Activated CD8-positive, alpha-beta T cell treated with anti-CD3 and anti-CD28 coated beads, Interleukin-2, amount 10 ng/mL, durations not matched to agents 7 days and 5 days (primary cell): ENCODE measurements around the gene MRPL54. TPM values are rescaled to one million over a fixed set of nuclear protein-coding genes. Genes with fewer than 3 reads are reported as not detected.

Experiments
- ATAC-seq: fragments of 150-1000 bp; cut with Tn5 transposase; one replicate; pipeline ENCODE4 v1.10.0; 2021; ENCODE audit warnings: moderate library complexity
- CTCF ChIA-PET: fragments of 350-600 bp; sonication (Branson Sonifier 250); formaldehyde crosslinking; loops from one replicate; lab custom pipeline; 2021; ENCODE audit warnings: antibody characterized with exemption; lab: Charles Lee
- POLR2A ChIA-PET: fragments of 350-600 bp; sonication (Branson Sonifier 250); formaldehyde crosslinking; loops from one replicate; lab custom pipeline; 2021; ENCODE audit warnings: antibody characterized with exemption; lab: Charles Lee
- DNase-seq: peaks from one replicate; pipeline ENCODE4 v3.0.0-alpha.2; 2020
- H3K27ac Mint-ChIP-seq: one replicate; pipeline ENCODE4 v1.8.0; 2021; ENCODE audit warnings: mild to moderate bottlenecking, mixed read lengths
- H3K27me3 Mint-ChIP-seq: one replicate; pipeline ENCODE4 v1.8.0; 2021; ENCODE audit warnings: low read depth, mixed read lengths
- H3K36me3 Mint-ChIP-seq: one replicate; pipeline ENCODE4 v1.8.0; 2021; ENCODE audit warnings: low read depth, mixed read lengths
- H3K4me1 Mint-ChIP-seq: one replicate; pipeline ENCODE4 v1.8.0; 2021; ENCODE audit warnings: low read depth, mixed read lengths
- H3K4me3 Mint-ChIP-seq: one replicate; pipeline ENCODE4 v1.8.0; 2021; ENCODE audit warnings: mild to moderate bottlenecking, mixed read lengths
- H3K9me3 Mint-ChIP-seq: one replicate; pipeline ENCODE4 v1.8.0; 2022; ENCODE audit warnings: mixed read lengths; ENCODE audit not compliant: insufficient read depth
- total RNA-seq, 2 experiments: library from RNA; stranded (reverse); gene quantifications; one replicate each; pipeline ENCODE4 v1.2.3, GENCODE V29; 2021

MRPL54 gene
- total RNA-seq, 2 experiments from 2014 or later = 66.9 to 71.4 TPM

- Mint-ChIP-seq H3K27ac (no peak overlapping the region), H3K27me3 (peaks cover 19% of the 10 kb centered on the region), H3K9me3 (no peaks in the 10 kb centered on the region), H3K4me1 (peaks cover 16% of the 10 kb centered on the region), H3K36me3 (no peaks in the 10 kb centered on the region), H3K4me3 (no peak overlapping the region)
- ChIA-PET POLR2A (no interaction called here), CTCF (no interaction called here)
- no peak for DNase-seq
- ATAC-seq = no peak
Measured at GRCh38 chr19:3725640-3726310, 36.7 kb upstream of the MRPL54 start.

- CTCF ChIA-PET = interaction anchor here (1.0 kb wide), 1 partner anchor 10 kb away, joined by 3 read pairs; no protein-coding TSS in a partner anchor
- DNase-seq (no peak), ATAC-seq (no peak)
- H3K36me3 Mint-ChIP-seq = no peaks in the 10 kb centered on the region
- H3K4me3 Mint-ChIP-seq = no peak overlapping the region
- no peaks in the 10 kb centered on the region for H3K4me1 Mint-ChIP-seq
- H3K27me3 Mint-ChIP-seq = no peaks in the 10 kb centered on the region
- no peak overlapping the region for H3K27ac Mint-ChIP-seq
- POLR2A ChIA-PET = no interaction called here
- no peaks in the 10 kb centered on the region for H3K9me3 Mint-ChIP-seq
Measured at GRCh38 chr19:3730457-3730958, 32.0 kb upstream of the MRPL54 start.

DNA sequence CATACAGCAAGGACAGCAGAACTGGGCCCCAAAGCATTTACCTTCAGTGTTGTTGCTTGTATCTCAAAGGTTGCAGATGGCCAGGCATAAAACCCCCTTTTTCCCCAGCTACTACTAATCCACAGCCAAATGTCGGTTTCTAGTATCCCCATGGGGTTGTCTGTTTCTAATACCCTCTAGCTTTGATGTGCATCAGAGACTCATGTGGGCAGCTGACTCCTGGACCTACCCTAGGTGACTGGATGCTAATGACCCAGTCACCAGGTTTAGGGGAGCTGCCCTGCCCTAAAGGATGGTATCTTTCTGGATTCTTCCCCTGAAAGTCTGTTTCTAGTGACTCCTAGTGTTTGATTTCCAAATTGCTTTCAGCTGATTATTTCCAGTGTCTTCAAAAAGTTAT is 30.4 kb upstream of the MRPL54 start:
- ChIA-PET CTCF (no interaction called here), POLR2A (no interaction called here)
- Mint-ChIP-seq H3K4me1 (no peaks in the 10 kb centered on the region), H3K9me3 (no peaks in the 10 kb centered on the region), H3K27me3 (peaks cover under 1% of the 10 kb centered on the region), H3K36me3 (no peaks in the 10 kb centered on the region), H3K4me3 (no peak overlapping the region), H3K27ac (no peak overlapping the region)
- ATAC-seq (no peak), DNase-seq (no peak)

GRCh38 chr19:3733549-3734309 is 28.8 kb upstream of the MRPL54 start:
- H3K9me3 Mint-ChIP-seq = no peaks in the 10 kb centered on the region
- H3K27ac Mint-ChIP-seq = no peak overlapping the region
- peaks cover 6% of the 10 kb centered on the region for H3K4me1 Mint-ChIP-seq
- H3K27me3 Mint-ChIP-seq = peaks cover 3% of the 10 kb centered on the region
- ATAC-seq = no peak
- CTCF ChIA-PET = interaction anchor here (1.2 kb wide), 1 partner anchor 22 kb away, joined by 4 read pairs; no protein-coding TSS in a partner anchor
- DNase-seq = no peak
- H3K36me3 Mint-ChIP-seq = no peaks in the 10 kb centered on the region
- no peak overlapping the region for H3K4me3 Mint-ChIP-seq
- POLR2A ChIA-PET = no interaction called here

- Mint-ChIP-seq H3K9me3 (no peaks in the 10 kb centered on the region), H3K27ac (no peak overlapping the region), H3K36me3 (no peaks in the 10 kb centered on the region), H3K4me1 (peaks cover 11% of the 10 kb centered on the region), H3K4me3 (no peak overlapping the region), H3K27me3 (peaks cover 3% of the 10 kb centered on the region)
- POLR2A ChIA-PET = no interaction called here
- CTCF ChIA-PET = interaction anchor here (1.2 kb wide), 1 partner anchor 22 kb away, joined by 4 read pairs; no protein-coding TSS in a partner anchor
- no peak for ATAC-seq
- DNase-seq = no peak
Measured at GRCh38 chr19:3734310-3734600, 28.2 kb upstream of the MRPL54 start.

GRCh38 chr19:3736106-3736724 is 26.3 kb upstream of the MRPL54 start:
- Mint-ChIP-seq H3K4me3 (no peak overlapping the region), H3K27me3 (peaks cover 3% of the 10 kb centered on the region), H3K36me3 (no peaks in the 10 kb centered on the region), H3K9me3 (no peaks in the 10 kb centered on the region), H3K27ac (no peak overlapping the region), H3K4me1 (peaks cover 18% of the 10 kb centered on the region)
- no peak for DNase-seq
- POLR2A ChIA-PET = no interaction called here
- no peak for ATAC-seq
- CTCF ChIA-PET = no interaction called here

DNA sequence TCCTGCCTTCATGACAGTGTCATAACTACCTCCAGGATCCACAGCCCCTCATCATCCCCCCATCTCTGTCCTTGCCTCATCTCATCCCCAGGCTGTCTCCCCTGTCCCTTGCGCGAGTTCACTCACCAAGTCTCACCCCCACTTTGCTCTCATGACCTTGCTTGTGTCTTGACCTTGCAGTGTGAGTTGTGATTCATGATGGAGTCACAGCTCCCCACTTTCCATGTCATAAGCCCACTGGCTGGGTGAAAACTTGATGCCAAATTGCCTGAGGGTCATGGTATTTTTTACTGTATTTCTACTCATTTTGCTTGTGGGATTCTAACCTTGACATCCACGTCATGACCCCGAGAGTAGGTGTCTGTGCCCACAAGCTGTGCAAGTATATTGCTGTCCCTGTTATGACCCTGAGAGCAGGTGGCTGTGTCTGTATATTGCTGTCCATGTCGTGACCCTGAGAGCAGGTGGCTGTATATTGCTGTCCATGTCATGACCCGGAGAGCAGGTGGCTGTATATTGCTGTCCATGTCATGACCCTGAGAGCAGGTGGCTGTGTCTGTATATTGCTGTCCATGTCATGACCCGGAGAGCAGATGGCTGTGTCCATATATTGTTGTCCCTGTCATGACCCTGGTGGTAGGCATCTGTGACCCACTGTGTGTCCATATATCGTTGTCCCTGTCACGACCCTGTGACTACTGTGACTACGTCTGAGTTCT is 24.8 kb upstream of the MRPL54 start:
- peak overlapping the region; percentile 7 for H3K27ac Mint-ChIP-seq
- DNase-seq (no peak), ATAC-seq (no peak)
- H3K27me3 Mint-ChIP-seq = peaks cover 3% of the 10 kb centered on the region
- ChIA-PET POLR2A (no interaction called here), CTCF (interaction anchor here (0.9 kb wide), 1 partner anchor 25 kb away, joined by 3 read pairs; the partner anchor contains the start of gene MRPL54)
- H3K36me3 Mint-ChIP-seq = no peaks in the 10 kb centered on the region
- no peak overlapping the region for H3K4me3 Mint-ChIP-seq
- no peaks in the 10 kb centered on the region for H3K9me3 Mint-ChIP-seq
- peaks cover 18% of the 10 kb centered on the region for H3K4me1 Mint-ChIP-seq

DNA sequence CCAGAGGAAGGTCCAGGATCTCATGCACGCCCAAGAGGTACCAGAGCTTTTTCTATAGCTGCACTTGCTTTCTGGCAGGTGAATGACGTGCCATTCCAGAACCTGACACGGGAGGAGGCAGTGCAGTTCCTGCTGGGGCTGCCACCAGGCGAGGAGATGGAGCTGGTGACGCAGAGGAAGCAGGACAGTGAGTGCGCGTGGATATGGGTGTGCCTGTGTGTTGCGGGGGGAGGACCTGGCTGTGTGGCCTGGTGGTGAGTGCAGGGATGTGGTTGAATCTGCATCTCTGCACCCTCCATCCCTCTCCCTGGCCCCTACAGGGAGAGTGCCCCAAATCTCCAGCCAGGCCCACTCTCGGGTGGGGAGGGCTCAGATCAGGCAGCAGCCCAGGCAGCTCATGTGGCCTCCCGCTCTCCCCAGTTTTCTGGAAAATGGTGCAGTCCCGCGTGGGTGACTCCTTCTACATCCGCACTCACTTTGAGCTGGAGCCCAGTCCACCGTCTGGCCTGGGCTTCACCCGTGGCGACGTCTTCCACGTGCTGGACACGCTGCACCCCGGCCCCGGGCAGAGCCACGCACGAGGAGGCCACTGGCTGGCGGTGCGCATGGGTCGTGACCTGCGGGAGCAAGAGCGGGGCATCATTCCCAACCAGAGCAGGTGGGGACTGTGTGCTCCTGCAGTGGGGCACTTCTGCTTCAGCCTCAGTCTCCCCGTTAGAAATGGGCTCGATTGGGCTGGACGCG is 23.8 kb upstream of the MRPL54 start:
- POLR2A ChIA-PET = interaction anchor here (0.7 to 1.3 kb wide), 2 partner anchors 18 to 24 kb away, joined by 3 to 4 read pairs; partner anchors contain the start of gene MRPL54
- Mint-ChIP-seq H3K4me1 (peaks cover 18% of the 10 kb centered on the region), H3K9me3 (no peaks in the 10 kb centered on the region), H3K4me3 (no peak overlapping the region), H3K27me3 (peaks cover 3% of the 10 kb centered on the region), H3K27ac (peak overlapping the region; percentile 84), H3K36me3 (no peaks in the 10 kb centered on the region)
- CTCF ChIA-PET = interaction anchor here (0.9 to 2.0 kb wide), 4 partner anchors 10 to 24 kb away, joined by 3 to 7 read pairs (median 6); partner anchors contain the start of genes APBA3 and MRPL54
- ATAC-seq (no peak), DNase-seq (no peak)

DNA sequence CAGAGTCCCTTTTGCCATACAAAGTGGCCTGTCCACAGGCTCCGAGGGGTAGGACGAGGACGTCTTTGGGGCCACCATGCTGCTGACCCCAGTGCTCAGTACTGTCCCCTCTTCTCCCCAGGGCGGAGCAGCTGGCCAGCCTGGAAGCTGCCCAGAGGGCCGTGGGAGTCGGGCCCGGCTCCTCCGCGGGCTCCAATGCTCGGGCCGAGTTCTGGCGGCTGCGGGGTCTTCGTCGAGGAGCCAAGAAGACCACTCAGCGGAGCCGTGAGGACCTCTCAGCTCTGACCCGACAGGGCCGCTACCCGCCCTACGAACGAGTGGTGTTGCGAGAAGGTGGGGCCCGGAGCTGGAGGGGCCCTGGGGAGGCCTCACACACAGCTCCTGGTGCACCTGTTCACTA is 22.1 kb upstream of the MRPL54 start:
- no peak for DNase-seq
- peaks cover 18% of the 10 kb centered on the region for H3K4me1 Mint-ChIP-seq
- H3K27me3 Mint-ChIP-seq = peaks cover 3% of the 10 kb centered on the region
- no peak overlapping the region for H3K4me3 Mint-ChIP-seq
- H3K27ac Mint-ChIP-seq = no peak overlapping the region
- ChIA-PET CTCF (interaction anchor here (0.8 to 2.0 kb wide), 5 partner anchors 9 to 109 kb away, joined by 3 to 7 read pairs (median 3); partner anchors contain the start of gene APBA3), POLR2A (no interaction called here)
- ATAC-seq = no peak
- H3K36me3 Mint-ChIP-seq = no peaks in the 10 kb centered on the region
- no peaks in the 10 kb centered on the region for H3K9me3 Mint-ChIP-seq

DNA sequence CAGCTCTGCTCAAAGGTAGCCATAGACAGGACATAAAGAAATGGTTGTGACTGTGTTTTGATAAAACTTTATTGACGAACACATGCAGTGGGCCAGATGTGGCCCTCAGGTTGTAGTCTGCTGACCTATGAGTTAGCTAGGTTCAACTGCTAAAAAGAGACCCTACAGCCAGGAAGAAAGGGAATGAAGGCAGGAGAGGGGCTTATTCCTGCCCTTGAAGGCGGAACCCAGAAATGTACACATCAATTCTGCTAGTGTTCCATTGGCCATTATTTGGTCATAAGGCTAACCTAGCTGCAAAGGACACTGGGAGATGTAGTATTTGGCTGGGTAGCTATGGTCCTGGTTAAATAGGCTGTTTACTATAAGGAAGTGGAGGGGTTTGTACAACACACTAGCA is 19.0 kb upstream of the MRPL54 start:
- ChIA-PET CTCF (interaction anchor here (0.7 kb wide), 1 partner anchor 70 kb away, joined by 3 read pairs; no protein-coding TSS in a partner anchor), POLR2A (interaction anchor here (1.4 kb wide), 1 partner anchor 19 kb away, joined by 3 read pairs; the partner anchor contains the start of gene MRPL54)
- Mint-ChIP-seq H3K27ac (no peak overlapping the region), H3K36me3 (no peaks in the 10 kb centered on the region), H3K9me3 (no peaks in the 10 kb centered on the region), H3K4me3 (no peak overlapping the region), H3K4me1 (peaks cover 14% of the 10 kb centered on the region), H3K27me3 (no peaks in the 10 kb centered on the region)
- DNase-seq = no peak
- ATAC-seq = no peak
